ENCODE data around the gene B4GALT3. TPM values are rescaled to one million over a fixed set of nuclear protein-coding genes. Genes with fewer than 3 reads are reported as not detected.

Gene B4GALT3
- polyA plus RNA-seq, 1 experiment: 39.0 TPM

DNA sequence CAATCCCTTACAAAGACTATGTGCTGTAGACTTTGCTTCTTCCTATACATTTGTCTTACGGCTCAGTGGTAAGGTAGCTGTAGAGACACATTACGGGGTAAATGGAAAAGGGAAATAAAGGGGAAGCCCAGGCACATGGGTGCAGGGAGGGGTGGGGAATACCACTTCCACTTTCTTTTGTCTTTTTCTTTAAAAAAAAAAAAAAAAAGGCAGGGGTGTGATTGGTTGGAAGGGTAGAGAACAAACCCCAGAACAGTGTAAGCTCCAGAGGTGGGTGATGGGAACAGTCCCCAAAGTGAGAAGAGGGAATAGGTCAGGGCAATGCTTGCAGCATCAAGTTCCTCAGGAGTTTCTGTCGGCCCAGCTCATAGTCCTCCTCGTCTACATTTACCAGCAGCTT lies 55.5 kb downstream of the B4GALT3 start:
- POLR2A ChIA-PET: no interaction called here
- DNase-seq (ENCODE audit: low read depth): no peak
- CTCF ChIA-PET: interaction anchor here (1.2 kb wide), 1 partner anchor 16 kb away, joined by 4 read pairs; no protein-coding TSS in a partner anchor

More for the DNA sequence above, 55.5 kb downstream of the B4GALT3 start:
- no peak overlapping the region for H3K4me3 ChIP-seq (ENCODE audit: low read depth, low read length)
- H3K36me3 ChIP-seq (ENCODE audit: control insufficient read depth, insufficient read depth, low read length): peaks cover 21% of the 10 kb centered on the region
- no peak for TF ChIP-seq CTCF (IDR thresholded peaks at IDR 0.05; ENCODE audit: insufficient read depth, low read depth, low read length)
- H3K27me3 ChIP-seq (ENCODE audit: control insufficient read depth, insufficient read depth, low read length): no peaks in the 10 kb centered on the region

Small RNA genes lying within 50 kb of the gene (small RNA-seq; reads per million reads assigned to genes)
- gene RF01225 (ENCODE audit: insufficient read length, low read depth, low replicate concordance): not detected

Other genes starting within 250 kb of the B4GALT3 start
- not detected in 2 replicates for gene ITLN2, start 222.7 kb downstream of the B4GALT3 start, polyA plus RNA-seq (2011; rRNA removed)
- 1.3 and 1.8 TPM in 2 replicates for gene F11R, start 156.4 kb downstream of the B4GALT3 start, polyA plus RNA-seq (2011; rRNA removed)
- gene TSTD1, start 138.5 kb downstream of the B4GALT3 start, polyA plus RNA-seq (2011; rRNA removed): 0.22 and 0.26 TPM in 2 replicates
- gene USF1, start 131.5 kb downstream of the B4GALT3 start, polyA plus RNA-seq (2011; rRNA removed): 33.0 and 40.4 TPM in 2 replicates
- not detected in 2 replicates for gene ARHGAP30, start 107.6 kb downstream of the B4GALT3 start, polyA plus RNA-seq (2011; rRNA removed)
- gene NECTIN4, start 87.9 kb downstream of the B4GALT3 start, polyA plus RNA-seq (2011; rRNA removed): 0.05 TPM in 1 of 2 replicates, not detected in the other
- gene KLHDC9, start 79.1 kb downstream of the B4GALT3 start, polyA plus RNA-seq (2011; rRNA removed): 3.9 and 5.8 TPM in 2 replicates
- 32.9 and 66.0 TPM in 2 replicates for gene PFDN2, start 59.5 kb downstream of the B4GALT3 start, polyA plus RNA-seq (2011; rRNA removed)
- gene NIT1, start 59.4 kb downstream of the B4GALT3 start, polyA plus RNA-seq (2011; rRNA removed): 24.2 and 36.7 TPM in 2 replicates
- 46.4 and 74.0 TPM in 2 replicates for gene DEDD, start 44.8 kb downstream of the B4GALT3 start, polyA plus RNA-seq (2011; rRNA removed)
- gene UFC1, start 23.5 kb downstream of the B4GALT3 start, polyA plus RNA-seq (2011; rRNA removed): 89.4 and 134 TPM in 2 replicates
- gene USP21, start 18.0 kb downstream of the B4GALT3 start, polyA plus RNA-seq (2011; rRNA removed): 13.5 and 19.3 TPM in 2 replicates
- gene PPOX, start 11.1 kb downstream of the B4GALT3 start, polyA plus RNA-seq (2011; rRNA removed): 17.6 and 29.7 TPM in 2 replicates
- 0.99 and 1.3 TPM in 2 replicates for gene ADAMTS4, start 21.5 kb upstream of the B4GALT3 start, polyA plus RNA-seq (2011; rRNA removed)
- 129 TPM in 2 replicates for gene NDUFS2, start 24.9 kb upstream of the B4GALT3 start, polyA plus RNA-seq (2011; rRNA removed)
- 0.38 and 0.47 TPM in 2 replicates for gene FCER1G, start 37.8 kb upstream of the B4GALT3 start, polyA plus RNA-seq (2011; rRNA removed)
- not detected in 2 replicates for gene APOA2, start 46.1 kb upstream of the B4GALT3 start, polyA plus RNA-seq (2011; rRNA removed)
- gene TOMM40L, start 48.6 kb upstream of the B4GALT3 start, polyA plus RNA-seq (2011; rRNA removed): 9.6 and 13.1 TPM in 2 replicates
- not detected in 2 replicates for gene NR1I3, start 60.7 kb upstream of the B4GALT3 start, polyA plus RNA-seq (2011; rRNA removed)
- not detected in 2 replicates for gene PCP4L1, start 81.2 kb upstream of the B4GALT3 start, polyA plus RNA-seq (2011; rRNA removed)
- gene MPZ, start 132.5 kb upstream of the B4GALT3 start, polyA plus RNA-seq (2011; rRNA removed): 0.42 and 0.69 TPM in 2 replicates
- gene SDHC, start 136.9 kb upstream of the B4GALT3 start, polyA plus RNA-seq (2011; rRNA removed): 275 and 315 TPM in 2 replicates
- not detected in 2 replicates for gene CFAP126, start 190.4 kb upstream of the B4GALT3 start, polyA plus RNA-seq (2011; rRNA removed)

All from BJ (cell line).